Endothelial cell of umbilical vein (primary cell): ENCODE measurements around the gene PLXDC2. TPM values are rescaled to one million over a fixed set of nuclear protein-coding genes. Genes with fewer than 3 reads are reported as not detected.

Experiments used
- BruUV-seq: library from RNA; stranded (reverse); fragments of 400-500 nt; replicated peaks from 2 replicates; lab custom pipeline; 2021; lab: Mats Ljungman, UMichigan
- CTCF ChIA-PET: fragments of 300-600, 350-600 bp; sonication (Branson Sonifier 250); formaldehyde crosslinking; loops from one replicate; lab custom pipeline; 2021; ENCODE audit warnings: antibody characterized with exemption, inconsistent platforms; lab: Charles Lee
- POLR2A ChIA-PET: fragments of 300-600, 350-600 bp; sonication (Branson Sonifier 250); formaldehyde crosslinking; loops from one replicate; lab custom pipeline; 2021; ENCODE audit warnings: antibody characterized with exemption, inconsistent platforms; lab: Charles Lee
- DNase-seq: peaks from one replicate; pipeline ENCODE4 v3.0.0-alpha.2; 2011; ENCODE audit warnings: low read depth, low spot score
- FAIRE-seq: peaks from 2 replicates; lab custom pipeline; 2011; peaks lifted over from hg19 to GRCh38; lab: Jason Lieb, UNC
- H2AFZ ChIP-seq: 2 replicates; pipeline ENCODE4 v1.6.0; 2012; ENCODE audit warnings: low read depth, low read length, control low read depth, inconsistent platforms
- H3K27ac ChIP-seq: 2 replicates; pipeline ENCODE4 v1.5.1; 2011; ENCODE audit warnings: low read depth, mild to moderate bottlenecking, control low read depth, low read length, moderate library complexity; ENCODE audit not compliant: insufficient read depth
- H3K27me3 ChIP-seq, 2 experiments: 2 replicates each; pipeline versions ENCODE4 v1.6.0 to v1.6.1; 2011; ENCODE audit warnings: low read length in 2 of 2, mixed read lengths in 1 of 2; ENCODE audit not compliant: control insufficient read depth in 2 of 2, insufficient read depth in 2 of 2
- H3K36me3 ChIP-seq, 2 experiments: 2 replicates in 1 of 2; 3 replicates in 1 of 2; pipeline ENCODE4 v1.5.1; 2011; ENCODE audit warnings: low read length in 2 of 2, mild to moderate bottlenecking in 1 of 2, moderate library complexity in 1 of 2; ENCODE audit not compliant: control insufficient read depth in 2 of 2, insufficient read depth in 2 of 2; ENCODE audit errors: extremely low read depth in 1 of 2
- H3K4me1 ChIP-seq: 3 replicates; pipeline ENCODE4 v1.5.1; 2011; ENCODE audit warnings: mild to moderate bottlenecking, low read length; ENCODE audit not compliant: control insufficient read depth, insufficient read depth; ENCODE audit errors: extremely low read depth
- H3K4me2 ChIP-seq: 2 replicates; pipeline ENCODE4 v1.6.1; 2011; ENCODE audit warnings: low read length, control low read depth, mixed read lengths; ENCODE audit not compliant: insufficient read depth
- H3K4me3 ChIP-seq, 3 experiments: fragments of 200-600 bp in 1 of 3; sonication (generic), shearing (Covaris generic) in 1 of 3; replicated peaks in 1 of 3; 2 replicates each; pipeline ENCODE4 v1.5.1; 2011 to 2016; ENCODE audit warnings: control low read depth in 3 of 3, low read length in 3 of 3, mild to moderate bottlenecking in 2 of 3, inconsistent platforms in 1 of 3, low read depth in 1 of 3, moderate library complexity in 1 of 3; ENCODE audit not compliant: insufficient read depth in 1 of 3
- H3K79me2 ChIP-seq: 2 replicates; pipeline ENCODE4 v1.6.0; 2012; ENCODE audit warnings: low read length, inconsistent platforms; ENCODE audit not compliant: control insufficient read depth, insufficient read depth
- H3K9ac ChIP-seq: replicated peaks from 2 replicates; pipeline ENCODE3; 2011; ENCODE audit warnings: low read length, control low read depth; ENCODE audit not compliant: insufficient read depth; ENCODE audit errors: extremely low read depth
- H3K9me1 ChIP-seq: replicated peaks from 3 replicates; pipeline ENCODE4 v1.6.0; 2011; ENCODE audit warnings: mild to moderate bottlenecking, low read length; ENCODE audit not compliant: control insufficient read depth, insufficient read depth; ENCODE audit errors: extremely low read depth
- H3K9me3 ChIP-seq: replicated peaks from 2 replicates; pipeline ENCODE4 v1.5.1; 2012; ENCODE audit warnings: low read length, inconsistent platforms; ENCODE audit not compliant: control insufficient read depth, insufficient read depth
- H4K20me1 ChIP-seq: replicated peaks from 2 replicates; pipeline ENCODE3; 2011; ENCODE audit warnings: mild to moderate bottlenecking, low read length; ENCODE audit not compliant: control insufficient read depth, insufficient read depth; ENCODE audit errors: extremely low read depth
- CTCF ChIP-seq, 2 donors: IDR thresholded peaks; 1 replicate in 1 of 2; 2 replicates in 1 of 2; pipeline ENCODE4 v1.5.1; 2011; ENCODE audit warnings: low read length in 2 of 2, mild to moderate bottlenecking in 2 of 2, moderate library complexity in 2 of 2, control low read depth in 1 of 2, inconsistent platforms in 1 of 2, low read depth in 1 of 2; ENCODE audit not compliant: insufficient read depth in 1 of 2; ENCODE audit errors: extremely low read depth in 1 of 2
- EZH2 ChIP-seq: IDR thresholded peaks from 2 replicates; pipeline ENCODE4 v1.6.1; 2012; ENCODE audit warnings: borderline replicate concordance, low read depth, mild to moderate bottlenecking, moderate library complexity, low read length, inconsistent platforms; ENCODE audit not compliant: severe bottlenecking
- GATA2 ChIP-seq: IDR thresholded peaks from 2 replicates; pipeline ENCODE4 v1.7.0; 2011; ENCODE audit warnings: low read depth, mild to moderate bottlenecking, moderate library complexity, mixed read lengths, low read length; ENCODE audit not compliant: insufficient read length, insufficient read depth
- JUN ChIP-seq: IDR thresholded peaks from 2 replicates; pipeline ENCODE4 v1.6.1; 2011; ENCODE audit warnings: borderline replicate concordance, low read depth; ENCODE audit not compliant: insufficient read length, insufficient read depth
- MAX ChIP-seq: IDR thresholded peaks from 2 replicates; pipeline ENCODE4 v1.6.1; 2011; ENCODE audit not compliant: insufficient read depth, insufficient read length
- MYC ChIP-seq: IDR thresholded peaks from one replicate; pipeline ENCODE4 v1.6.1; 2011; ENCODE audit warnings: mild to moderate bottlenecking, low read depth, low read length
- POLR2A ChIP-seq: IDR thresholded peaks from 2 replicates; pipeline ENCODE4 v1.6.1; 2012; ENCODE audit warnings: low read depth, mild to moderate bottlenecking, control low read depth, low read length
- POLR2AphosphoS5 ChIP-seq: IDR thresholded peaks from 2 replicates; pipeline ENCODE4 v1.6.1; 2012; ENCODE audit warnings: low read depth, mild to moderate bottlenecking, control low read depth, low read length, moderate library complexity; ENCODE audit not compliant: insufficient read depth
- dilution Hi-C: fragments of 300-500 bp; cut with MboI; formaldehyde crosslinking; loops from one replicate; pipeline ENCODE4 v1.15.0; 2019; ENCODE audit warnings: low sequenced_read_pairs; ENCODE audit not compliant: extremely low pct_ligation_motif_present
- intact Hi-C: fragments of 100-400 bp; cut with micrococcal nuclease; formaldehyde crosslinking; loops from one replicate; pipeline ENCODE4 v1.10.0; 2022
- polyA plus RNA-seq, 4 experiments: library from polyadenylated mRNA; depleted of rRNA in 3 of 4; stranded (reverse) in 3 of 4; unstranded in 1 of 4; fragments of >200 nt; gene quantifications; 2 replicates each; pipeline versions ENCODE4 v1.2.1 to v1.2.3, GENCODE V29; 2011 to 2012; ENCODE audit warnings: missing spikeins in 1 of 4
- total RNA-seq: library from RNA; stranded (reverse); gene quantifications from 2 replicates; pipeline ENCODE4 v1.2.3, GENCODE V29; 2021

The PLXDC2 gene
- total and polyA plus RNA-seq, 2 donors (not counting 3 experiments of a cell fraction or from before 2014, with no cell fraction given) = 0.32 to 1.2 TPM

GRCh38 chr10:19872504-19873271 is 56.5 kb downstream of the PLXDC2 start:
- Histone ChIP-seq H3K4me1 (no peaks in the 10 kb centered on the region), H3K9me1 (no peaks in the 10 kb centered on the region), H3K4me2 (no peak overlapping the region), H3K27ac (no peak overlapping the region), H3K36me3 (no peaks in the 10 kb centered on the region), H2AFZ (no peak overlapping the region), H3K79me2 (no peaks in the 10 kb centered on the region), H3K9me3 (no peaks in the 10 kb centered on the region), H4K20me1 (no peaks in the 10 kb centered on the region), H3K9ac (no peak overlapping the region), H3K27me3 (no peaks in the 10 kb centered on the region), H3K4me3 (no peak overlapping the region)
- no peak for FAIRE-seq
- TF ChIP-seq EZH2 (no peak), POLR2A (no peak), MAX (no peak), GATA2 (no peak), MYC (no peak), JUN (no peak), POLR2AphosphoS5 (no peak), CTCF (IDR thresholded peaks at IDR 0.05; ENCODE audit: extremely low read depth in 1 of 2, insufficient read depth in 1 of 2, low read depth in 1 of 2, low read length in 2 of 2) (no peak)
- ChIA-PET CTCF (no interaction called here), POLR2A (no interaction called here)
- DNase-seq = no peak
- dilution Hi-C loops (no loop called here), intact Hi-C loops (no loop called here)
- BruUV-seq = no TSS peak
